HEK293T (cell line): ENCODE data around the gene JPH2.

Experiments
- CTCF ChIA-PET: fragments of 350-600 bp; formaldehyde crosslinking; extraction: SDS; loops from one replicate; lab custom pipeline; 2021; ENCODE audit warnings: antibody characterized with exemption, inconsistent platforms; lab: Yijun Ruan, JAX
- POLR2A ChIA-PET: fragments of 350-600 bp; formaldehyde crosslinking; extraction: SDS; loops from one replicate; lab custom pipeline; 2020; ENCODE audit warnings: antibody characterized with exemption, inconsistent platforms; lab: Yijun Ruan, JAX
- DNase-seq: peaks from one replicate; pipeline ENCODE4 v3.0.0; 2012; ENCODE audit warnings: mixed read lengths; ENCODE audit errors: extremely low spot score
- ARNT ChIP-seq: fragments of 450-650 bp; IDR thresholded peaks from 2 replicates; pipeline ENCODE4 v1.6.1; 2017; ENCODE audit warnings: mild to moderate bottlenecking
- BHLHE40 ChIP-seq: fragments of 450-650 bp; IDR thresholded peaks from 2 replicates; pipeline ENCODE4 v1.6.1; 2016; ENCODE audit warnings: mild to moderate bottlenecking, moderate library complexity, borderline replicate concordance
- CTBP1 ChIP-seq: fragments of 450-650 bp; IDR thresholded peaks from 2 replicates; pipeline ENCODE4 v1.6.1; 2016; ENCODE audit warnings: borderline replicate concordance
- ELF4 ChIP-seq: fragments of 450-650 bp; IDR thresholded peaks from 2 replicates; pipeline ENCODE4 v1.6.1; 2017; ENCODE audit warnings: antibody characterized with exemption
- FOXA1 ChIP-seq: fragments of 450-650 bp; IDR thresholded peaks from 2 replicates; pipeline ENCODE4 v1.6.1; 2016; ENCODE audit warnings: mild to moderate bottlenecking
- FOXK2 ChIP-seq: fragments of 450-650 bp; IDR thresholded peaks from 2 replicates; pipeline ENCODE4 v1.6.1; 2016; ENCODE audit warnings: mild to moderate bottlenecking
- FOXM1 ChIP-seq: fragments of 450-650 bp; IDR thresholded peaks from 2 replicates; pipeline ENCODE4 v1.6.1; 2017; ENCODE audit warnings: mild to moderate bottlenecking, borderline replicate concordance
- HDGF ChIP-seq: fragments of 450-650 bp; IDR thresholded peaks from 2 replicates; pipeline ENCODE4 v1.6.1; 2017; ENCODE audit warnings: antibody characterized with exemption, borderline replicate concordance
- L3MBTL2 ChIP-seq: fragments of 450-650 bp; conservative IDR thresholded peaks from 2 replicates; pipeline ENCODE4 v1.6.1; 2016; ENCODE audit warnings: mild to moderate bottlenecking
- LEF1 ChIP-seq: fragments of 450-650 bp; IDR thresholded peaks from 2 replicates; pipeline ENCODE4 v1.6.1; 2017; ENCODE audit warnings: mild to moderate bottlenecking, borderline replicate concordance
- NFRKB ChIP-seq: fragments of 450-650 bp; IDR thresholded peaks from 2 replicates; pipeline ENCODE4 v1.6.1; 2016; ENCODE audit warnings: mild to moderate bottlenecking, moderate library complexity
- SP1 ChIP-seq: fragments of 450-650 bp; IDR thresholded peaks from 2 replicates; pipeline ENCODE4 v1.6.1; 2017
- SUZ12 ChIP-seq: fragments of 450-650 bp; IDR thresholded peaks from 2 replicates; pipeline ENCODE4 v1.6.1; 2016; ENCODE audit warnings: mild to moderate bottlenecking
- TARDBP ChIP-seq: fragments of 450-650 bp; IDR thresholded peaks from 2 replicates; pipeline ENCODE4 v1.6.1; 2016
- ZNF384 ChIP-seq: fragments of 450-650 bp; IDR thresholded peaks from 2 replicates; pipeline ENCODE4 v1.6.1; 2016
- TF ChIP-seq, protein P1 (sequence below): fragments of 450-650 bp; IDR thresholded peaks from 2 replicates; pipeline ENCODE4 v1.6.1; 2016

Gene JPH2

DNA sequence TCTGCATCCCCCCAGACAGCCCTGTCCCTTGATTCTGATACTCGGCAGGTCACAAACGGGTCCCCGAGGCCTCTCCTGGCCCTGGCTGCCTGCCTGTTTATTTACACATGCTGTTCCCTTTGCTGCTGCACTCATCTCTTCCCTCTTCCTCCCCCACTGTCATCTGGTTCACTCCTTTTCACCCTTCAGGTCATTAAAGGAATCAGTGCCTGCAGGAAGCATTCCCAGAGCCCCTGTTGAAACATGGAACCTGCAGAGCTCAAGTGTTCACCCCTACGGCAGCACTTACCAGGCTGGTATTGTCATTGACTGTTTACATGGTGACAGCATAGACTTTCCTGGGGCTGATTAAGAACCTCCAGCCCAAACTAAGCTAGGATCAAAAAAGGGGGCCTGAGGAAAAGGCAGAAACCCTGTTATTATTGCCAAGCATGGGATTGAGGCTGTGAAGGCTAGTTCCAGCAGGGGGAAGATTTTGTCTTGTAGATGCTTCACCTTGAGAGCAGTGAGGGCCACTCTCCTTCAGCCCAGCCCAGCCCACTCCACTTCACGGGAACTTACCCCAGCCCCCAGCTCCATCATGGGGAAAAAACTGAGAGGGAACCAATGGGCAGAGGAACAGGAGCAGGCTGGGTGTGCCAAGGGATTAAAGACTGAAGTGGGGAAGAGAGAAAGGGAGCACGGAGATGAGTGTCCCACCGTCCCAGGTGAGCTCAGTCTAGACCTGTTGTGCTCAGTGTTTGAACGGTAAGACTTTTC lies 73.2 kb downstream of the JPH2 start:
- POLR2A ChIA-PET, result no interaction called here
- TF ChIP-seq FOXA1 (no peak), CTBP1 (no peak), HDGF (no peak), TARDBP (no peak), BHLHE40 (no peak), ZNF384 (no peak), ARNT (no peak), FOXM1 (no peak), NFRKB (no peak), L3MBTL2 (no peak), FOXK2 (no peak), SUZ12 (no peak), SP1 (no peak), ELF4 (no peak), LEF1 (no peak)
- TF ChIP-seq, protein P1, sequence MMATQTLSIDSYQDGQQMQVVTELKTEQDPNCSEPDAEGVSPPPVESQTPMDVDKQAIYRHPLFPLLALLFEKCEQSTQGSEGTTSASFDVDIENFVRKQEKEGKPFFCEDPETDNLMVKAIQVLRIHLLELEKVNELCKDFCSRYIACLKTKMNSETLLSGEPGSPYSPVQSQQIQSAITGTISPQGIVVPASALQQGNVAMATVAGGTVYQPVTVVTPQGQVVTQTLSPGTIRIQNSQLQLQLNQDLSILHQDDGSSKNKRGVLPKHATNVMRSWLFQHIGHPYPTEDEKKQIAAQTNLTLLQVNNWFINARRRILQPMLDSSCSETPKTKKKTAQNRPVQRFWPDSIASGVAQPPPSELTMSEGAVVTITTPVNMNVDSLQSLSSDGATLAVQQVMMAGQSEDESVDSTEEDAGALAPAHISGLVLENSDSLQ, result no peak
- CTCF ChIA-PET, result interaction anchor here (0.5 to 4.3 kb wide), 5 partner anchors 11 to 673 kb away, joined by 3 to 21 read pairs (median 4); no protein-coding TSS in a partner anchor
- DNase-seq, result no peak

DNA sequence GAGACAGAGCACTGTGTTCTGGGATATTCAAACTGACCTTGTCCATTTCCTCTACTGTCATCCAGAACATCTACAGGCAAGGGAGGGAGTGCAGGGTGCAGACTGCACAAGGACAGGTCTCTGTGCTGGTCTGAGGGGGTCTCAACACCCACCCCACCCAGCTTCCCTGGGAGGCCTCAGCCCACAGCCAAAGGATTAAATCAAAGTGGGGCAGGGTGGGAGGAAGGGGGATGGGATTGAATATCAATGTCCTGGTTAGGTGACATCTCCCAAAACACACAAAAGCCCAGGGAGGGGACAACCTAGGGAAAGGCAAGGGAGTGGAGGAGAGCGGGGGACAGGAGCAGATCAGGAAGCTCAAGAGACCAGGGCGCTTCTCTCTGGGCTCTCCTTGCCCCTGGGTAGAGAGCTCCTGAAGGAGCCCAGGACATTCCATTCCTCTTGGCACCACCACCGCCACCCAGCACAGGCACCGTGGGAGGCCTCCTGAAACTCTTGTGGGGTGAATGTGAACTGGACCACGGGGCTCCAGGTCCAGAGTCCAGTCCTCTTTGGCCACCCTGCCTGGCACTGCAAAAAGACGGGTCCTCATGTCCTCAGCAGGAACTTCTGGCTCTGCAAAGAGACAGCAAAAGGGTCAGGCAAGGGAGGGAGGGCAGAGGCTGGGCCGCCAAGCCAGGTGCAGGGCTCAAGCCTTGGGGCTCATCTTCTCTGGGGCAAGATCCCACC lies 73.9 kb downstream of the JPH2 start:
- TF ChIP-seq FOXM1, result no peak
- TF ChIP-seq FOXA1, result no peak
- no peak for TF ChIP-seq L3MBTL2
- TF ChIP-seq, protein P1, result no peak
- no peak for TF ChIP-seq SUZ12
- TF ChIP-seq FOXK2, result no peak
- no peak for TF ChIP-seq CTBP1
- TF ChIP-seq HDGF, result no peak
- no peak for TF ChIP-seq NFRKB
- TF ChIP-seq TARDBP, result no peak
- TF ChIP-seq SP1, result no peak
- no peak for TF ChIP-seq ELF4
- no peak for TF ChIP-seq ARNT
- TF ChIP-seq ZNF384, result no peak
- TF ChIP-seq LEF1, result no peak
- no peak for TF ChIP-seq BHLHE40
- ChIA-PET POLR2A (interaction anchor here (0.7 kb wide), 1 partner anchor 53 kb away, joined by 3 read pairs; no protein-coding TSS in a partner anchor), CTCF (interaction anchor here (0.5 to 4.3 kb wide), 3 partner anchors 12 to 83 kb away, joined by 3 to 21 read pairs (median 4); no protein-coding TSS in a partner anchor)
- DNase-seq, result no peak

DNA sequence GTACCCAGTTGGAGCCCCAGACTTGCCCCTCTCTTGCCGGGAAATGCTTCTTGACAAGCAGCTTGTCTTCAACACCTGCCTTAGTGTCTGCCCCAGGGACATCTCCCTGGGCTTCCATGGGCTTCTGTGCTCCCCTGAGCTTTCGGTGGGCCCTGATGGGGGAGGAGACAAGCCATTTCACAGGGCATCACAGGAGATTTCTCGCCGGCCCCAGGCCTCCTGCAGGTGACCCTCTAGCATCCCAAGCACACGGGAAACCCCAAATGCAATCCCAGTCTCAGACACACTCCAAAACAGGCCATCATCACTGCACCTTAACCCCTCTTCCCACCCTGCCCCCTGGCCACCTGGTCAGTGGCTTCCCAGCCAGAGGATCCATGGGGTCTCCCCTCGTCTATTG lies 74.5 kb downstream of the JPH2 start:
- TF ChIP-seq TARDBP (no peak), NFRKB (no peak), BHLHE40 (no peak), FOXA1 (no peak), ARNT (no peak), HDGF (no peak), FOXK2 (no peak)
- CTCF ChIA-PET, result interaction anchor here (0.8 to 4.3 kb wide), 2 partner anchors 78 to 84 kb away, joined by 3 to 21 read pairs; no protein-coding TSS in a partner anchor
- no peak for DNase-seq
- POLR2A ChIA-PET, result interaction anchor here (0.7 kb wide), 1 partner anchor 53 kb away, joined by 3 read pairs; no protein-coding TSS in a partner anchor

DNA sequence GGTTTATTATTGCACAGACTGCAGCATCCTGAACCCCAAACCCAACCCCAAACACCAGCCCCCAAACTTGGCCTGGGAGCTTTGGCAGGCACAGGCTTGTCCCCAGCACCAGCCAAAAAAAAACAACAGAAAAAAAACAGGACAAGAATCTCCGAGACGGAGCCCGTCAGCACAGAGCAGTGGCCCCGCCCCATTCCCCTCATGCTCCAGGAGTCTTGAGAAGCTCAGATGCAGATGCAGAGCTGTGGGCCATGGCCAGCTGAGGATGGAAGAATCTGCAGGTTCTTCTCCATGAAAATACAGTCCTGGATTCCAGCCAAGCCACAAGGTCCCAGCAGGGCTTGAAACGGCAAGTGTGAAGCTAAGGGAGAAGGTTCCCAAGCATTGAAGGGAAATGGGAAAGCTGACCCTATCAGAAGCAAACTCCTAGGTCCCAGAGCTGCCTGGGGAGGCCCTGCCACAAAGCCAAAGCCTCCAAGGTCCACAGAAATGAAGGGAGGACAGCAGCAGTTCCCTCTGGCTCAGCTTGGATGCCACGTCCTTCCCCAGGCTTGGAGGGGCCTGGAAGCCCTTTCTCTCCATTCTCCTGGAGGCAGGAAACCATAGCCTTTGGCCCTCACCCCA lies 75.2 kb downstream of the JPH2 start:
- ChIA-PET POLR2A (no interaction called here), CTCF (interaction anchor here (4.3 kb wide), 1 partner anchor 78 kb away, joined by 21 read pairs; no protein-coding TSS in a partner anchor)
- no peak for DNase-seq
- TF ChIP-seq SP1 (no peak), CTBP1 (no peak), FOXA1 (no peak), FOXM1 (no peak)

DNA sequence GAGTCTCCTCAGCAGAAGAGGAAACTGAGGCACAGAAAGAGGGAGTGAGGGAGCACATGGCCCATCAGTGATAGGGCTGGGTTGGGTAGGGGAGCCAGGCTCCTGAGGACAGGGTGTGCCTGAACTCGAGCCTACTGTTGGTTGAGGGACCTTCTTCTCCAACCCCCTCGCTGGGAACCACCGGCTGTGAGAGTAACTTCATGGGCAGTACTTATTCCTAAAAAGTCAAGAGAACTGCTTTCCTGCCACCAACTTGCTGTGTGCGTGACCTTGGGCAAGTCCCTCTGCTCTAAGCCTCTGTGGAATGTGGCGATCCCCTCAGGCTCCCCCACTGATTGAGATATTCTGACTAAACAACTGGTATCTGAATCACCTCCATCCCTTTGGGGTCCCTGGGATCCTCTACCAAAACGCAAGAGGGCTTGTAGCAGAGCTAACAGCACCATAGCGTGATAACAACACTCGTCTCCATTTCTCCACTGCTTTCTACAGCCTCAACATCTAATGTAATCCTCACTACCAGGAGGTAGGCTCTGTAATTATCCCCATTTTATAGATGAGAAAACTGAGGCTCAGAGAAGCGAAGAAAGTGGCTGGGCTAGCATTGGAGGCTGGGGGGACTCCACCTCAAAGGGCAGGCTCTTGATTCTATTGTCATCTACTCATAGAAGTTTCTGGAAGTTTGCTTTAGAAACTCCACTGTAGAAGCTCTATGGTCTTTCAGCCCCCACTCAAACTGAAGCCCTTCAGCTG lies 76.0 kb downstream of the JPH2 start:
- ChIA-PET CTCF (interaction anchor here (4.3 kb wide), 1 partner anchor 79 kb away, joined by 21 read pairs; no protein-coding TSS in a partner anchor), POLR2A (no interaction called here)
- TF ChIP-seq ZNF384 (no peak), FOXA1 (no peak)
- DNase-seq, result no peak
